ENCODE measurements around the gene SLC34A3.

Gene SLC34A3

DNA sequence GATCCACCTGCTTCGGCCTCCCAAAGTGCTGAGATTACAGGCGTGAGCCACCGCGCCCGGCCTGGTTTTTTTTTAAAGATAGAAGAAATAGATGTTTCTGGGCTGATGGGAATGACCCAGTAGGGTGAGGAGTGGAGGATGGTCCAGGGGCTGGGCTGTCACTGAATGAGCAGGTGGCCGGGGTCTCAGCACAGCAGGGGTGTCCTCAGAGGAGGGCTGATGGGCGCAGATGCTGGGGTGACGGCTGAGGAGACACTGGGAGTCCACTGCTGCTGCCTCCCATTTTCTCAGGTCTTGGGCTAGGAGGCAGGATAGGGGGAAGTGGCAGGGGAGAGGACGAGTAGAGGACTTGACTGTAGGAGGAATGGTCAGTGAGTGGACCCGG lies 44.5 kb downstream of the SLC34A3 start:
- H3K4me3 ChIP-seq (ENCODE audit: control insufficient read depth, low read depth, low read length) = no peak overlapping the region
- no peak for DNase-seq (ENCODE audit: low read depth)
- TF ChIP-seq, protein P1, sequence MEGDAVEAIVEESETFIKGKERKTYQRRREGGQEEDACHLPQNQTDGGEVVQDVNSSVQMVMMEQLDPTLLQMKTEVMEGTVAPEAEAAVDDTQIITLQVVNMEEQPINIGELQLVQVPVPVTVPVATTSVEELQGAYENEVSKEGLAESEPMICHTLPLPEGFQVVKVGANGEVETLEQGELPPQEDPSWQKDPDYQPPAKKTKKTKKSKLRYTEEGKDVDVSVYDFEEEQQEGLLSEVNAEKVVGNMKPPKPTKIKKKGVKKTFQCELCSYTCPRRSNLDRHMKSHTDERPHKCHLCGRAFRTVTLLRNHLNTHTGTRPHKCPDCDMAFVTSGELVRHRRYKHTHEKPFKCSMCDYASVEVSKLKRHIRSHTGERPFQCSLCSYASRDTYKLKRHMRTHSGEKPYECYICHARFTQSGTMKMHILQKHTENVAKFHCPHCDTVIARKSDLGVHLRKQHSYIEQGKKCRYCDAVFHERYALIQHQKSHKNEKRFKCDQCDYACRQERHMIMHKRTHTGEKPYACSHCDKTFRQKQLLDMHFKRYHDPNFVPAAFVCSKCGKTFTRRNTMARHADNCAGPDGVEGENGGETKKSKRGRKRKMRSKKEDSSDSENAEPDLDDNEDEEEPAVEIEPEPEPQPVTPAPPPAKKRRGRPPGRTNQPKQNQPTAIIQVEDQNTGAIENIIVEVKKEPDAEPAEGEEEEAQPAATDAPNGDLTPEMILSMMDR (IDR thresholded peaks at IDR 0.05; ENCODE audit: control insufficient read depth, insufficient read depth, low read depth, low read length, missing control alignments) = no peak

DNA sequence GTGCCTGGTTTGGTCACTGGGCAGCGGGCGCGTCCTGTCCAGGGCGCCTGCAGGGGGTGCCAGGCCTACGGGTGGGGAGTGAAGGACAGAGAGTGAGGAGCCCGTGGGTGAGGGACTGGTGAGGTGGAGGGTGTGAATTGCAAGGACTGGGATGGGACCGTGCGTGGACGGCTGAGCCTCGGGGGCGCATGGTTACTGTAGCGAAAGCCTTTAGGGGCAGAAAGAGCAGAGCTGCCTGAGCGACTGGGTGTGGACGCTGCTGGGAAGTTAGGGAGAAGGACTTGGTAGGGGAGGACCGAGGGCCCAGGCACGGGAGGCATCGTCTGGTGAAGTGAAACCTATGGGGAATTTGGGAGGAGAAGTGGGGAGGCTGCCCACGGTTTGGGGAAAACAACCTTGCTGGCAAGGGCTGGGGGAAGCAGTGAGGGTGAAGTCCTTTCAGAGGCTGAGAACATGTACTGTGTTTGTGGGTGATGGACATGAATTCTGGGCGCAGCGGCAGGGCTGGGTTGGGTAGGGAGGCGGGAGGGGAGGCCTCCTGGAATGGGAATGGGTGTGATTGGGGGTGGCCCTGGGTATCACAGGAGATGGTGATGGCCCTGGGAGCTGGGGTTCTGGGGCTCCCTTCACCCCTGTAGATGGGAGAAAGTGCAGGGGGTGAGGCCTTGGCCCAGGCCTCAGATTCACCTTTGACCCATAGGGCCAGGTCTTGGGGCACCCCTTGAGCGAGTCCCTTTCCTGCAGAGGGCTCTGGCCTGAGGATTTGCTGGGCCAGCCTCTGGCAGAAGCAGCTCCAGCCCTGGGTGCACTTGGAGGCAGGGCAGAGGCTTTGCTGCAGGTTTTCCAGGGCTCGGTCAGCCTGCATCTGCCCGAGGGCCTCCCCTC lies 45.1 kb downstream of the SLC34A3 start:
- TF ChIP-seq, protein P1 (IDR thresholded peaks at IDR 0.05; ENCODE audit: control insufficient read depth, insufficient read depth, low read depth, low read length, missing control alignments) = no peak
- H3K4me3 ChIP-seq (ENCODE audit: control insufficient read depth, low read depth, low read length) = no peak overlapping the region
- no peak for DNase-seq (ENCODE audit: low read depth)

DNA sequence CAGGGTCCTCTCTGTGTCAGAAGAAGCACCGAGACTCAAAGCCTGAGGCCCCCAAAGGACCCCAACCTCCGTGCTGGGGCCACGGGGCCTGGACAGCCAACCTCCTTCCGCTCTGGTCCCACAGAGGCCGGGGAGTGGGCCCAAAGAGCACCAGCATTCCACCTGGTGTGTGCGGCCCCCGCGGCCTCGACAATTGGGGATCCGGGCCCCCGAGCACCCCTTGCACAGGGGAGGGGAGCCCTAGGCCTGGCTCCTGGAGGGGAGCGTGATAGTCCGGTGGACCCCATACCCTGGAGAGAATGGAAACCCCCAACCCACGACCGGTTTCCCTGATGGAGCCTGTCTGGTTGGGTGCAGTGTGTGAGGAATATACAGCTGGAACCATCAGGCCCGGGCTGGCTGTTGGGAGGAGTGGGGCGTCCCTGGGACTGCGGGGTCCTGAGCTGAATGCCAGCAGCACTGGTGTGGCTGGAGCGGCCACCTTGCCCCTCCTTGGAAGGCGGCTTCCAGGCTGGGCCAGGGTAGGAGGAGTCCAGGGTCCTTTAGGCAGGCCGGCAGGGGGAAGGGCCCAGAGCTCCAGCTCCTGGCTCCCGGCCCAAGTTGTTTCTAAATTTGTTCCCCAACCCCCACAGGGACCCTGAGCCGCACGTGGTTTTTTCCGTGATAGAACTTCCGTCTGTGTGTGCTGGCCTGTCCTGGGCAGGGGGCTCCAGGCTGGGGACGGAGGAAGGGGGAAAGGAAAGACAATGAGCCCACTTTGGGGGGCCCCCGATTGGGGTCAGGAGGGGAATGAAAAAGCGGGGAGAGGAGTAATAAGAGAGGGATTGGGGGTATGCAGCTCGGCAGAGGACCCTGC lies 46.0 kb downstream of the SLC34A3 start:
- TF ChIP-seq, protein P1 (IDR thresholded peaks at IDR 0.05; ENCODE audit: control insufficient read depth, insufficient read depth, low read depth, low read length, missing control alignments) = no peak
- peak overlapping the region; percentile 87 for H3K4me3 ChIP-seq (ENCODE audit: control insufficient read depth, low read depth, low read length)
- DNase-seq (ENCODE audit: low read depth) = no peak

DNA sequence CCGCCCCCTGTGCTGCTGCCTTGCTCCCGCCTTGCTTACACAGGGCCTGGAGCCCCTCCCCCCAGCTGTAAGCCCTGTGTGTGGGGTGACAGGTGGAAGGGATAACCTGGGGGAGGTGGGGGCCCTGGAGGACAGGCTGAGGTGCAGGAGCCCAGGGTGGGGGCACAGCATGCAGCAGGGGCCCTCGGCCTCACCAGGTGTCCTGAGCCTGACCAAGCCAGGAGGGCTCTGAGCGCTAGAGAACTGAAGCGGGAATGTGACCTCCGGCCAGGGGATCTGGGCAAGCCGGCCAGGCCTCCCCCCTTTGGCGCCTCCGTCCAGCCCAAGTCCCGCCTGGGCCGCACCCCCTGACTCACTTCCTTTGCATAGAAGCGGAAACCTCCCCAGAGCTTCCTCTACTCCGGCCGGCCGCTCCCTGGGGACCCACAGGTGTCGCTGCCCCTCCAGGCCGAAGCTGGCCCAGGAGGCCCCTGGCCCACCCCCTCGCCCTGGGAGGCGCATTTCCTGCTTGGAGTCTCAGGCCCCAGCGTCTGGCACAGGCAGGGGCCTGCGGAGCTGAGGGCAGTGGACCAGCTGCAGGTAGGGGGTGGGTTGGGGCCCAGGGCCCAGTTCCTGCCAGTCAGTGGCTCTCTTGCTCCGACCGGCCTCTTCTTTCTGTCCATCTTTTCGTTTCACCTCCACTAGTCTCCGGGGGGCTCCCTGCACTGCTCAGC lies 46.8 kb downstream of the SLC34A3 start, which contains the start of gene TOR4A:
Gene TOR4A (plus strand): TSS at position 398 of the 713 bp plus-strand sequence. CDS start 964 bp downstream, outside the sequence.
- DNase-seq (ENCODE audit: low read depth) = no peak
- H3K4me3 ChIP-seq (ENCODE audit: control insufficient read depth, low read depth, low read length) = peak within 1 kb of the TSS; percentile 87
- TF ChIP-seq, protein P1 (IDR thresholded peaks at IDR 0.05; ENCODE audit: control insufficient read depth, insufficient read depth, low read depth, low read length, missing control alignments) = peak; percentile 39

DNA sequence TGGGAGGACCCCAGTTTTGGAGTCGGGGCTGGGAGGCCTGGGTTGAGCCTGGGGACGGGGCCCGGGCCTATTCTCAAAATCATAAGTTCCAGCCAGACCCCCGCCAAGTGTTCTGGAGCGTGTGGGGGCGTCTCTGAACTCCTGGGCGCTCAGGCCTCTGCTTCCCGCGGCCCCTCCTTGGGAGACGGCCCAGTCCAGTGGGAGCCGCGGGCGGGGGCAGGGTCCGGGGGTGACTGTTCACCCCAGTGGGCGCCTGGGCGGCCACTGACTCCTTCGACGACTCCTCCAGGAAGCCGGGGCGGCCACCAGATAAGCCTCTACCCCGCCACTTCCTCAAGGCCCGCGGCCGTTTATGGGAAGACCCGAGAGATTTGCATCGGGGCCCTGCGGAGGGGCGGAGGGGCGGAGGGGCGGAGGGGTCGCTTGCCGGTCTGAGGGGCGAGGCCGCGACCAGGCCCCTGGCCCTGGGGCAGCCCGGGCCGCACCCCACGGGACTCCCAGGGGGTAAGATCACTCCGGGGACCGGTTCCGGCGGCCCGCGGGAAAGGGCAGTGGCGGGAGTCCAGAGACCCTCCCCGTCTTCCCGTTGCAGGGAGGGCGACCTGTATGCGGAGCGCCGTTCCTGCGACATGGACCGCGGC lies 47.5 kb downstream of the SLC34A3 start:
- TF ChIP-seq, protein P1 (IDR thresholded peaks at IDR 0.05; ENCODE audit: control insufficient read depth, insufficient read depth, low read depth, low read length, missing control alignments) = no peak
- peak overlapping the region; percentile 87 for H3K4me3 ChIP-seq (ENCODE audit: control insufficient read depth, low read depth, low read length)
- DNase-seq (ENCODE audit: low read depth) = no peak

Measured in AG09309 (cell line).